HCT116 (cell line): ENCODE data around the gene ZNF516. TPM values are rescaled to one million over a fixed set of nuclear protein-coding genes. Genes with fewer than 3 reads are reported as not detected.
A peak's percentile ranks its signal among the peaks of the same experiment; 100 is the strongest.

Source experiments
- ATAC-seq: fragments of 200-7000 bp; cut with Tn5 transposase; 2 replicates; pipeline ENCODE4 v1.9.1; 2020; ENCODE audit warnings: mild to moderate bottlenecking, moderate library complexity
- BruUV-seq: library from RNA; stranded (reverse); fragments of 400-500 nt; replicated peaks from 2 replicates; lab custom pipeline; 2021; lab: Mats Ljungman, UMichigan
- CTCF ChIA-PET: fragments of 300-600 bp; sonication (Branson Sonifier 250); formaldehyde crosslinking; loops from one replicate; lab custom pipeline; 2021; ENCODE audit warnings: antibody characterized with exemption; lab: Charles Lee
- POLR2A ChIA-PET: fragments of 300-600, 350-600 bp; sonication (Branson Sonifier 250); formaldehyde crosslinking; loops from one replicate; lab custom pipeline; 2021; ENCODE audit warnings: antibody characterized with exemption; lab: Charles Lee
- RAD21 ChIA-PET, 2 experiments: fragments of 300-600 bp; sonication (Branson Sonifier 250); formaldehyde crosslinking; loops; one replicate each; lab custom pipeline; 2023; ENCODE audit warnings: low total read pairs in 2 of 2; ENCODE audit not compliant: uncharacterized antibody in 2 of 2, unreplicated experiment in 2 of 2, low non-redundant PET in 1 of 2; lab: Charles Lee
- DNase-seq: peaks from one replicate; pipeline ENCODE4 v3.0.0-alpha.2; 2010; ENCODE audit warnings: low read depth, low spot score
- H2AFZ ChIP-seq: fragments of 200-600 bp; shearing (Covaris generic), sonication (generic); 2 replicates; pipeline ENCODE4 v1.6.1; 2017; ENCODE audit warnings: low read depth, mixed run types, mixed read lengths, antibody characterized with exemption, low read length; ENCODE audit not compliant: poor library complexity, severe bottlenecking
- H3K27ac ChIP-seq: 2 replicates; pipeline ENCODE4 v1.5.1; 2012; ENCODE audit warnings: low read depth, low read length
- H3K27me3 ChIP-seq: fragments of 200-600 bp; sonication (generic); 2 replicates; pipeline ENCODE4 v1.6.1; 2016; ENCODE audit warnings: mixed run types, low read length, mixed read lengths; ENCODE audit not compliant: insufficient read depth
- H3K36me3 ChIP-seq, 2 experiments: fragments of 200-500 bp in 1 of 2; fragments of 200-600 bp in 1 of 2; sonication (Bioruptor generic) in 1 of 2; sonication (generic) in 1 of 2; 2 replicates each; pipeline versions ENCODE4 v1.5.1 to v1.6.1; 2014 to 2016; ENCODE audit warnings: low read length in 2 of 2, inconsistent platforms in 1 of 2, mixed read lengths in 1 of 2, mixed run types in 1 of 2; ENCODE audit not compliant: insufficient read depth in 2 of 2, control insufficient read depth in 1 of 2
- H3K4me1 ChIP-seq, 2 experiments: fragments of 200-600 bp in 1 of 2; sonication (generic) in 1 of 2; 2 replicates each; pipeline versions ENCODE4 v1.5.1 to v1.6.1; 2012 to 2017; ENCODE audit warnings: low read length in 2 of 2, inconsistent platforms in 1 of 2, mild to moderate bottlenecking in 1 of 2, mixed read lengths in 1 of 2, mixed run types in 1 of 2, moderate library complexity in 1 of 2; ENCODE audit not compliant: insufficient read depth in 2 of 2, control insufficient read depth in 1 of 2
- H3K4me2 ChIP-seq: fragments of 200-600 bp; sonication (generic); 2 replicates; pipeline ENCODE4 v1.6.1; 2017; ENCODE audit warnings: mixed run types, low read length, mixed read lengths
- H3K4me3 ChIP-seq, 2 experiments: fragments of 200-600 bp in 1 of 2; sonication (generic) in 1 of 2; replicated peaks in 1 of 2; 2 replicates each; pipeline ENCODE4 v1.5.1; 2011 to 2016; ENCODE audit warnings: low read length in 2 of 2, control low read depth in 1 of 2, low read depth in 1 of 2, mild to moderate bottlenecking in 1 of 2, mixed read lengths in 1 of 2, mixed run types in 1 of 2
- H3K79me2 ChIP-seq: fragments of 200-600 bp; sonication (generic); 2 replicates; pipeline ENCODE4 v1.6.1; 2017; ENCODE audit warnings: mild to moderate bottlenecking, mixed run types, low read length, moderate library complexity, mixed read lengths; ENCODE audit not compliant: insufficient read depth
- H3K9ac ChIP-seq: fragments of 200-600 bp; sonication (generic); 2 replicates; pipeline ENCODE4 v1.6.1; 2016; ENCODE audit warnings: low read length, mixed read lengths
- H3K9me2 ChIP-seq: fragments of 200-600 bp; sonication (generic), shearing (Covaris generic); 2 replicates; pipeline ENCODE4 v1.6.1; 2017; ENCODE audit warnings: mixed run types, mild to moderate bottlenecking, moderate library complexity; ENCODE audit not compliant: insufficient read depth
- H3K9me3 ChIP-seq, 2 experiments: fragments of 200-500 bp in 1 of 2; fragments of 200-600 bp in 1 of 2; sonication (Bioruptor generic) in 1 of 2; sonication (generic) in 1 of 2; 2 replicates each; pipeline ENCODE4 v1.6.1; 2014 to 2017; ENCODE audit warnings: low read length in 2 of 2, mixed read lengths in 2 of 2, inconsistent platforms in 1 of 2, low read depth in 1 of 2, mild to moderate bottlenecking in 1 of 2, mixed run types in 1 of 2, moderate library complexity in 1 of 2; ENCODE audit not compliant: control insufficient read depth in 1 of 2, insufficient read depth in 1 of 2
- H4K20me1 ChIP-seq: fragments of 200-600 bp; sonication (generic), shearing (Covaris generic); 2 replicates; pipeline ENCODE4 v1.6.1; 2017; ENCODE audit warnings: mixed run types, mild to moderate bottlenecking, moderate library complexity; ENCODE audit not compliant: insufficient read depth
- EZH2phosphoT487 ChIP-seq: fragments of 200-600 bp; IDR thresholded peaks from 2 replicates; pipeline ENCODE4 v1.6.1; 2018; ENCODE audit warnings: antibody characterized with exemption, borderline replicate concordance
- FOSL1 ChIP-seq: IDR thresholded peaks from 2 replicates; pipeline ENCODE4 v1.6.1; 2012; ENCODE audit warnings: low read depth
- POLR2A ChIP-seq: IDR thresholded peaks from 2 replicates; pipeline ENCODE4 v1.7.0; 2011; ENCODE audit warnings: borderline replicate concordance; ENCODE audit not compliant: insufficient read depth, insufficient read length; ENCODE audit errors: extremely low read depth
- RAD21 ChIP-seq: IDR thresholded peaks from 2 replicates; pipeline ENCODE4 v1.6.1; 2012; ENCODE audit warnings: low read depth, mild to moderate bottlenecking
- TCF7L2 ChIP-seq: IDR thresholded peaks from 2 replicates; pipeline ENCODE4 v1.7.0; 2011; ENCODE audit warnings: borderline replicate concordance, inconsistent platforms; ENCODE audit not compliant: insufficient read depth, insufficient read length; ENCODE audit errors: extremely low read depth
- YY1 ChIP-seq: IDR thresholded peaks from 2 replicates; pipeline ENCODE4 v1.6.1; 2011; ENCODE audit warnings: low read length, low read depth, moderate library complexity, mild to moderate bottlenecking; ENCODE audit not compliant: insufficient replicate concordance; ENCODE audit errors: extremely low read depth
- ZFX ChIP-seq: fragments of 450-650 bp; IDR thresholded peaks from 2 replicates; pipeline ENCODE4 v1.6.1; 2017
- intact Hi-C: fragments of 100-400 bp; cut with micrococcal nuclease; formaldehyde crosslinking; loops from 2 replicates; pipeline ENCODE4 v1.10.0; 2022
- total RNA-seq: library from RNA; stranded (reverse); gene quantifications from one replicate; pipeline ENCODE4 v1.2.1, GENCODE V29; 2021; ENCODE audit not compliant: unreplicated experiment
- TF ChIP-seq, protein P1 (sequence below), 3 experiments: fragments of 200-600 bp in 1 of 3; sonication (generic) in 1 of 3; IDR thresholded peaks in 2 of 3; conservative IDR thresholded peaks in 1 of 3; 2 replicates each; pipeline ENCODE4 v1.5.1; 2012 to 2017; ENCODE audit warnings: low read depth in 2 of 3, low read length in 2 of 3, antibody characterized with exemption in 1 of 3, borderline replicate concordance in 1 of 3, control low read depth in 1 of 3, mild to moderate bottlenecking in 1 of 3, mixed read lengths in 1 of 3, mixed run types in 1 of 3, moderate library complexity in 1 of 3; ENCODE audit not compliant: insufficient read depth in 1 of 3

ZNF516 gene
- total RNA-seq, 1 experiment from 2014 or later: 32.0 TPM

DNA sequence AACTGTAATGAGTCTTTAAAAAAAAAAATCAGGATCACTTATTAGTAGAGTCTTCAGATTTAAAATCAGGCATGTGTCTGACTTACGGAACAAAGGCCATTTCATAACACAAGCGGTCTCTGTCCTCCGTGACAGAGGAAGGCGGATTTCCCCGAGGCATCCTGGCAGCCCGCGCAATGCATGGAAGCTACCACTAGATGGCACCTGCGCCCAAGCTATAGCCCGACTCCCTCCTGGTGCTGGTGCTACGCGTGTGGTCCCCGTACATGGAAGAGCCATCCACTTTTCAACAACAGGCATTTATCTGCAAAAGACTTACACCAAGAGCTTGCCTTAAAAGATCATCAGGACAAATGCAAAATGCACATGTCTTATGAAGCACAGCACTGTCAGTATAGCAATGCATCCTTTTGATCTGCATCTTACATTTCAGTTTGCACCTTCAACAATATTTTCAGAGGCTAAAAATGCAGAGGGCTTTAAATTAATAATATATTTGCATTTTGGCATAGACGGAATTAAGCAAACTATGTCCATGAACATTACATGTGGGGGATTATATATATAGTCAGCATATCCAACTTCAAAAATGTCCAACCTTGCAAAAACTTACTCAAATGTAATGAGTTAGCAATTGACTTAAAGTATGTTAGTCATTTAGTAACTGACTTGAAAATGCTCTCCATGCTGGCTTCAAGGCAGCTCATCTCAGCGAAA is 96.0 kb downstream of the ZNF516 start:
- Histone ChIP-seq H3K4me1 (no peaks in the 10 kb centered on the region), H3K4me2 (no peak overlapping the region), H2AFZ (no peak overlapping the region), H3K27ac (no peak overlapping the region), H3K9me3 (no peaks in the 10 kb centered on the region), H3K9ac (no peak overlapping the region), H3K79me2 (no peaks in the 10 kb centered on the region), H3K27me3 (no peaks in the 10 kb centered on the region), H3K9me2 (no peaks in the 10 kb centered on the region), H3K36me3 (no peaks in the 10 kb centered on the region), H3K4me3 (no peak overlapping the region), H4K20me1 (no peaks in the 10 kb centered on the region)
- no TSS peak for BruUV-seq
- ATAC-seq: peak; percentile 97
- TF ChIP-seq RAD21 (peak; percentile 92), YY1 (no peak), ZFX (no peak), EZH2phosphoT487 (no peak), TCF7L2 (no peak), POLR2A (no peak), FOSL1 (no peak)
- TF ChIP-seq, protein P1, sequence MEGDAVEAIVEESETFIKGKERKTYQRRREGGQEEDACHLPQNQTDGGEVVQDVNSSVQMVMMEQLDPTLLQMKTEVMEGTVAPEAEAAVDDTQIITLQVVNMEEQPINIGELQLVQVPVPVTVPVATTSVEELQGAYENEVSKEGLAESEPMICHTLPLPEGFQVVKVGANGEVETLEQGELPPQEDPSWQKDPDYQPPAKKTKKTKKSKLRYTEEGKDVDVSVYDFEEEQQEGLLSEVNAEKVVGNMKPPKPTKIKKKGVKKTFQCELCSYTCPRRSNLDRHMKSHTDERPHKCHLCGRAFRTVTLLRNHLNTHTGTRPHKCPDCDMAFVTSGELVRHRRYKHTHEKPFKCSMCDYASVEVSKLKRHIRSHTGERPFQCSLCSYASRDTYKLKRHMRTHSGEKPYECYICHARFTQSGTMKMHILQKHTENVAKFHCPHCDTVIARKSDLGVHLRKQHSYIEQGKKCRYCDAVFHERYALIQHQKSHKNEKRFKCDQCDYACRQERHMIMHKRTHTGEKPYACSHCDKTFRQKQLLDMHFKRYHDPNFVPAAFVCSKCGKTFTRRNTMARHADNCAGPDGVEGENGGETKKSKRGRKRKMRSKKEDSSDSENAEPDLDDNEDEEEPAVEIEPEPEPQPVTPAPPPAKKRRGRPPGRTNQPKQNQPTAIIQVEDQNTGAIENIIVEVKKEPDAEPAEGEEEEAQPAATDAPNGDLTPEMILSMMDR (IDR thresholded peaks at IDR 0.05 in 2 of 3, conservative IDR thresholded peaks at IDR 0.05 in 1 of 3; ENCODE audit: borderline replicate concordance in 1 of 3, insufficient read depth in 1 of 3, low read depth in 2 of 3, low read length in 2 of 3): peak; percentile 79 to 98 (median 94)
- ChIA-PET RAD21 (interaction anchor here (0.6 to 1.2 kb wide), 5 partner anchors 221 to 311 kb away, joined by 3 to 5 read pairs (median 3); no protein-coding TSS in a partner anchor), POLR2A (no interaction called here), CTCF (interaction anchor here (0.6 to 3.3 kb wide), 7 partner anchors 18 to 310 kb away, joined by 3 to 23 read pairs (median 4); no protein-coding TSS in a partner anchor)
- intact Hi-C loops: loop anchor here (1.0 kb wide), 3 partner anchors 221 to 310 kb away; no protein-coding TSS in a partner anchor
- peak; percentile 34 for DNase-seq
